ENCODE data around the gene NFIA. TPM values are rescaled to one million over a fixed set of nuclear protein-coding genes. Genes with fewer than 3 reads are reported as not detected.

NFIA gene
- total and polyA plus RNA-seq, 2 donors (not counting 1 experiment from before 2014, with no cell fraction given): 0.28 to 0.54 TPM

DNA sequence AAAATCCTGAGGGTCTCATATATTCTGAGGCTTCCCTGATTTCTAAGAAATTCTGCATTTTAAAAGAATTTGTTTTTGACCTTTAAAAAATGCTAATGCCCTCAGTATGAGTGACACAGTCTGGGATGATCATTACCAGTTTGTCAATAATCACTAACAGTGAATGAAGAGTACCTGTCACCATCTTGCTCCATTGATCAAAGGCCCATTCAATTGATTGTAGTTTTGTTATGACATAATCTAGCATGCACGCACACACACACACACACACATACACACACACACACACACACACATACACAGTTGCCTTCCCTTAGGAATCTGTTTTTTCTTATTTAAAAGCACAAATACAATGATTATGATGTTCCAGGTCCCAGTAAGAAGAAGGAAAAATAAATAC is 250.4 kb downstream of the NFIA start:
- WGBS (ENCODE audit: insufficient coverage): no CpG with 5 or more reads among the region's 1 CpG
- Histone ChIP-seq H3K4me2 (replicated peaks; ENCODE audit: low read depth, low read length, poor library complexity, severe bottlenecking) (no peak overlapping the region), H3K4me1 (ENCODE audit: control insufficient read depth in 2 of 2, insufficient read depth in 2 of 2, low read length in 2 of 2) (no peaks in the 10 kb centered on the region), H3K36me3 (replicated peaks in 1 of 2; ENCODE audit: control extremely low read depth in 1 of 2, control insufficient read depth in 1 of 2, extremely low read depth in 1 of 2, insufficient read depth in 2 of 2, low read length in 1 of 2) (no peaks in the 10 kb centered on the region), H4K20me1 (ENCODE audit: control insufficient read depth, insufficient read depth, low read length, poor library complexity, severe bottlenecking) (no peaks in the 10 kb centered on the region), H3K27ac (ENCODE audit: low read length in 2 of 2) (no peak overlapping the region), H3K9ac (ENCODE audit: low read length) (no peak overlapping the region), H3K27me3 (replicated peaks in 1 of 4; ENCODE audit: control extremely low read depth in 1 of 4, control insufficient read depth in 3 of 4, insufficient read depth in 4 of 4, low read length in 3 of 4) (no peaks in the 10 kb centered on the region), H3K9me3 (ENCODE audit: control extremely low read depth in 1 of 3, control insufficient read depth in 2 of 3, insufficient read depth in 1 of 3, low read length in 2 of 3) (no peaks in the 10 kb centered on the region), H3K79me2 (ENCODE audit: control insufficient read depth, insufficient read depth, low read length) (no peaks in the 10 kb centered on the region), H3K4me3 (ENCODE audit: control extremely low read depth in 1 of 5, extremely low read depth in 1 of 5, insufficient read depth in 1 of 5, low read depth in 2 of 5, low read length in 4 of 5) (no peak overlapping the region), H2AFZ (ENCODE audit: insufficient read depth, low read depth, low read length, poor library complexity, severe bottlenecking) (no peak overlapping the region)
- intact Hi-C loops (cut with micrococcal nuclease): no loop called here
- Mint-ChIP-seq H3K4me1 (no peaks in the 10 kb centered on the region), H3K9me3 (ENCODE audit: insufficient read depth) (no peaks in the 10 kb centered on the region), H3K27ac (no peak overlapping the region), H3K27me3 (peaks cover 14% of the 10 kb centered on the region), H3K4me3 (no peak overlapping the region)
- ChIA-PET CTCF (no interaction called here), POLR2A (no interaction called here)
- DNase-seq (no peak), ATAC-seq (ENCODE audit: low read depth) (no peak)
- no peak for TF ChIP-seq EZH2 (IDR thresholded peaks at IDR 0.05; ENCODE audit: borderline replicate concordance, insufficient read depth, low read depth, low read length, poor library complexity, severe bottlenecking)
- TF ChIP-seq, protein P1, sequence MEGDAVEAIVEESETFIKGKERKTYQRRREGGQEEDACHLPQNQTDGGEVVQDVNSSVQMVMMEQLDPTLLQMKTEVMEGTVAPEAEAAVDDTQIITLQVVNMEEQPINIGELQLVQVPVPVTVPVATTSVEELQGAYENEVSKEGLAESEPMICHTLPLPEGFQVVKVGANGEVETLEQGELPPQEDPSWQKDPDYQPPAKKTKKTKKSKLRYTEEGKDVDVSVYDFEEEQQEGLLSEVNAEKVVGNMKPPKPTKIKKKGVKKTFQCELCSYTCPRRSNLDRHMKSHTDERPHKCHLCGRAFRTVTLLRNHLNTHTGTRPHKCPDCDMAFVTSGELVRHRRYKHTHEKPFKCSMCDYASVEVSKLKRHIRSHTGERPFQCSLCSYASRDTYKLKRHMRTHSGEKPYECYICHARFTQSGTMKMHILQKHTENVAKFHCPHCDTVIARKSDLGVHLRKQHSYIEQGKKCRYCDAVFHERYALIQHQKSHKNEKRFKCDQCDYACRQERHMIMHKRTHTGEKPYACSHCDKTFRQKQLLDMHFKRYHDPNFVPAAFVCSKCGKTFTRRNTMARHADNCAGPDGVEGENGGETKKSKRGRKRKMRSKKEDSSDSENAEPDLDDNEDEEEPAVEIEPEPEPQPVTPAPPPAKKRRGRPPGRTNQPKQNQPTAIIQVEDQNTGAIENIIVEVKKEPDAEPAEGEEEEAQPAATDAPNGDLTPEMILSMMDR (IDR thresholded peaks at IDR 0.05): no peak

DNA sequence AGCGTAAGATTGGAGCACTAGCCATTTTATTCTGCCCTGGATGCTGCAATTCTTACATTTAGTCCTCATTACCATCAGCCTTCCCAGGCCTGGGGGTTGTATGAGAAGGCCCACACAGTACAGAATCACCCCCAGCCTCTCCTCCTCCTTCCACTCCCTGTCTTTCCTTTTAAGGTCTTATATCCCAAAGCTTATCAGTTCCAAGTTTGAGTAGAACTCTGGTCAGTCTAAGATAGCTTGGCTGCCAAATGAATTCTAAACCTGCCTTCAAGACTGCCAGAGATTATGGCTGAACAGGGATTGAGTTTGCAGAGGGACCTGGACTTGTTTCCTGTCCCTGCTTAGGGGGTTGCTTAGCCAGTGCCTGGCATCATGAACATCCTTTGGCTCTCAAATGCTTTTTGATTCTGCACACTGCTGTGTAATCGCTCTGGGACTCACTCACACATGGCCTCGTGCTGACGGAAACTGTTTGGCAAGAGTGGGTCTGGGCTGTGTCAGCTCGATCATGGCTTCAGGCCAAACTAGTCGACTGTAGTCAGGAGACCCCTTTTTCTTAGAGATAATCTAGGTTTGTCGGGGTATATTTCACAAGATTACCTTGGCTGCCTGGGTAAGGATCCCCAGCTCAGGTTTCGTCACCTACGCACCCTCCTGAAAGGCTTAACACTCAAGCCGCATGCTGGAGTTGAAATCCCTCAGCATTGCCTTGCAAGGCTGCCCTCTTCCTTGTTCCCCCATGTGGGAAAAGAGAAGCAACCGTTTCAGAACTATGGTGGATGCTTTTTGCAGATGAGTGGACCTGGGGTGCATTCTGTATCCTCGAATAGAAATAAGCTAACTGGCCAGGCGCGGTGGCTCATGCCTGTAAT is 252.6 kb downstream of the NFIA start:
- H4K20me1 ChIP-seq (ENCODE audit: control insufficient read depth, insufficient read depth, low read length, poor library complexity, severe bottlenecking): no peaks in the 10 kb centered on the region
- no peak overlapping the region for H3K9ac ChIP-seq (ENCODE audit: low read length)
- H3K27me3 ChIP-seq (replicated peaks in 1 of 4; ENCODE audit: control extremely low read depth in 1 of 4, control insufficient read depth in 3 of 4, insufficient read depth in 4 of 4, low read length in 3 of 4): no peaks in the 10 kb centered on the region
- 90% methylated on average over 9 of the region's 14 CpGs for WGBS (ENCODE audit: insufficient coverage)
- DNase-seq (no peak), ATAC-seq (ENCODE audit: low read depth) (no peak)
- H3K27me3 Mint-ChIP-seq: peaks cover 9% of the 10 kb centered on the region
- TF ChIP-seq, protein P1 (IDR thresholded peaks at IDR 0.05): no peak
- TF ChIP-seq EZH2 (IDR thresholded peaks at IDR 0.05; ENCODE audit: borderline replicate concordance, insufficient read depth, low read depth, low read length, poor library complexity, severe bottlenecking): no peak
- no peak overlapping the region for H3K4me3 ChIP-seq (ENCODE audit: control extremely low read depth in 1 of 5, extremely low read depth in 1 of 5, insufficient read depth in 1 of 5, low read depth in 2 of 5, low read length in 4 of 5)
- H3K4me1 Mint-ChIP-seq: no peaks in the 10 kb centered on the region
- no peak overlapping the region for H3K27ac Mint-ChIP-seq
- H3K36me3 ChIP-seq (replicated peaks in 1 of 2; ENCODE audit: control extremely low read depth in 1 of 2, control insufficient read depth in 1 of 2, extremely low read depth in 1 of 2, insufficient read depth in 2 of 2, low read length in 1 of 2): no peaks in the 10 kb centered on the region
- H3K79me2 ChIP-seq (ENCODE audit: control insufficient read depth, insufficient read depth, low read length): no peaks in the 10 kb centered on the region
- no peaks in the 10 kb centered on the region for H3K9me3 ChIP-seq (ENCODE audit: control extremely low read depth in 1 of 3, control insufficient read depth in 2 of 3, insufficient read depth in 1 of 3, low read length in 2 of 3)
- H3K4me3 Mint-ChIP-seq: no peak overlapping the region
- CTCF ChIA-PET: no interaction called here
- no peak overlapping the region for H3K4me2 ChIP-seq (replicated peaks; ENCODE audit: low read depth, low read length, poor library complexity, severe bottlenecking)
- POLR2A ChIA-PET: no interaction called here
- no peak overlapping the region for H2AFZ ChIP-seq (ENCODE audit: insufficient read depth, low read depth, low read length, poor library complexity, severe bottlenecking)
- H3K27ac ChIP-seq (ENCODE audit: low read length in 2 of 2): no peak overlapping the region
- intact Hi-C loops (cut with micrococcal nuclease): no loop called here
- H3K4me1 ChIP-seq (ENCODE audit: control insufficient read depth in 2 of 2, insufficient read depth in 2 of 2, low read length in 2 of 2): no peaks in the 10 kb centered on the region
- no peaks in the 10 kb centered on the region for H3K9me3 Mint-ChIP-seq (ENCODE audit: insufficient read depth)

All from B cell (primary cell).